AG04450 (cell line): Measurements from ENCODE around the gene SOX1. TPM values are rescaled to one million over a fixed set of nuclear protein-coding genes. Genes with fewer than 3 reads are reported as not detected.

Source experiments
- CTCF ChIA-PET: fragments of 300-600, 350-600 bp; formaldehyde crosslinking; extraction: SDS; loops from one replicate; lab custom pipeline; 2022; ENCODE audit warnings: antibody characterized with exemption, inconsistent platforms; lab: Charles Lee
- POLR2A ChIA-PET: fragments of 350-600 bp; formaldehyde crosslinking; extraction: SDS; loops from one replicate; lab custom pipeline; 2021; ENCODE audit warnings: antibody characterized with exemption, inconsistent platforms; lab: Yijun Ruan, JAX
- DNase-seq: peaks from one replicate; pipeline ENCODE4 v3.0.0-alpha.2; 2011; ENCODE audit warnings: low read depth, low spot score
- H3K27ac ChIP-seq: one replicate; pipeline ENCODE4 v1.5.1; 2012; ENCODE audit warnings: low read depth, low read length, control low read depth
- H3K27me3 ChIP-seq: one replicate; pipeline ENCODE4 v1.6.0; 2012; ENCODE audit warnings: low read length; ENCODE audit not compliant: control insufficient read depth, insufficient read depth
- H3K4me3 ChIP-seq: 2 replicates; pipeline ENCODE4 v1.5.1; 2011; ENCODE audit warnings: mild to moderate bottlenecking, low read depth, low read length, control low read depth
- H3K9me3 ChIP-seq: 2 replicates; pipeline ENCODE4 v1.5.1; 2012; ENCODE audit warnings: low read length; ENCODE audit not compliant: control insufficient read depth, insufficient read depth
- polyA plus RNA-seq: library from polyadenylated mRNA; depleted of rRNA; stranded (reverse); fragments of >200 nt; gene quantifications from 2 replicates; pipeline ENCODE4 v1.2.3, GENCODE V29; 2011
- TF ChIP-seq, protein P1 (sequence below): IDR thresholded peaks from 2 replicates; pipeline ENCODE4 v1.5.1; 2011; ENCODE audit warnings: low read depth, low read length, control low read depth, inconsistent platforms

The SOX1 gene
- polyA plus RNA-seq, 1 experiment = not detected

DNA sequence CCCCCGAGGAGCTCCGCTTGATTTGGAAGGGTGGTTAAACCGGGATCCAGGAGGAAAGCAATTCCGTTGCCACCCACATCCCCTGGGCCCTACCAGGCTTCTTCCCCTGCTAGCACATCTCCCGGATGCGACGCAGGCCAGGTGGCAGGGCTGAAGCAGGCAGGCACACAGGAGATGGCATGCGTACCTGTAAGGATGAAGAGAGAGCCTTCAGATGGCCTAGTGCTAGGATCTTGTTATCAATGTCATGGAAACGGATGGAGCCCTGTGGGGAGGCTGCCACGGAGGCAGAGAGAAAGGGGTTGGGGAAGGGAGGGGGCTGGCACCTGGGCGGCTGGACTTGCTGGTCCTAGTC is 8.5 kb upstream of the SOX1 start:
- Histone ChIP-seq H3K27me3 (peaks cover 70% of the 10 kb centered on the region), H3K9me3 (peaks cover 7% of the 10 kb centered on the region; the same call in 1 of the 2 replicates), H3K4me3 (no peak overlapping the region), H3K27ac (no peak overlapping the region)
- DNase-seq = no peak
- ChIA-PET CTCF (no interaction called here), POLR2A (no interaction called here)
- TF ChIP-seq, protein P1, sequence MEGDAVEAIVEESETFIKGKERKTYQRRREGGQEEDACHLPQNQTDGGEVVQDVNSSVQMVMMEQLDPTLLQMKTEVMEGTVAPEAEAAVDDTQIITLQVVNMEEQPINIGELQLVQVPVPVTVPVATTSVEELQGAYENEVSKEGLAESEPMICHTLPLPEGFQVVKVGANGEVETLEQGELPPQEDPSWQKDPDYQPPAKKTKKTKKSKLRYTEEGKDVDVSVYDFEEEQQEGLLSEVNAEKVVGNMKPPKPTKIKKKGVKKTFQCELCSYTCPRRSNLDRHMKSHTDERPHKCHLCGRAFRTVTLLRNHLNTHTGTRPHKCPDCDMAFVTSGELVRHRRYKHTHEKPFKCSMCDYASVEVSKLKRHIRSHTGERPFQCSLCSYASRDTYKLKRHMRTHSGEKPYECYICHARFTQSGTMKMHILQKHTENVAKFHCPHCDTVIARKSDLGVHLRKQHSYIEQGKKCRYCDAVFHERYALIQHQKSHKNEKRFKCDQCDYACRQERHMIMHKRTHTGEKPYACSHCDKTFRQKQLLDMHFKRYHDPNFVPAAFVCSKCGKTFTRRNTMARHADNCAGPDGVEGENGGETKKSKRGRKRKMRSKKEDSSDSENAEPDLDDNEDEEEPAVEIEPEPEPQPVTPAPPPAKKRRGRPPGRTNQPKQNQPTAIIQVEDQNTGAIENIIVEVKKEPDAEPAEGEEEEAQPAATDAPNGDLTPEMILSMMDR = no peak

- Histone ChIP-seq H3K9me3 (peaks cover 7% of the 10 kb centered on the region; the same call in 1 of the 2 replicates), H3K4me3 (no peak overlapping the region), H3K27me3 (peaks cover 68% of the 10 kb centered on the region), H3K27ac (no peak overlapping the region)
- TF ChIP-seq, protein P1 = no peak
- POLR2A ChIA-PET = no interaction called here
- DNase-seq = no peak
- CTCF ChIA-PET = no interaction called here
These were observed 8.0 kb upstream of the SOX1 start for GRCh38 chr13:112058941-112059340.

DNA sequence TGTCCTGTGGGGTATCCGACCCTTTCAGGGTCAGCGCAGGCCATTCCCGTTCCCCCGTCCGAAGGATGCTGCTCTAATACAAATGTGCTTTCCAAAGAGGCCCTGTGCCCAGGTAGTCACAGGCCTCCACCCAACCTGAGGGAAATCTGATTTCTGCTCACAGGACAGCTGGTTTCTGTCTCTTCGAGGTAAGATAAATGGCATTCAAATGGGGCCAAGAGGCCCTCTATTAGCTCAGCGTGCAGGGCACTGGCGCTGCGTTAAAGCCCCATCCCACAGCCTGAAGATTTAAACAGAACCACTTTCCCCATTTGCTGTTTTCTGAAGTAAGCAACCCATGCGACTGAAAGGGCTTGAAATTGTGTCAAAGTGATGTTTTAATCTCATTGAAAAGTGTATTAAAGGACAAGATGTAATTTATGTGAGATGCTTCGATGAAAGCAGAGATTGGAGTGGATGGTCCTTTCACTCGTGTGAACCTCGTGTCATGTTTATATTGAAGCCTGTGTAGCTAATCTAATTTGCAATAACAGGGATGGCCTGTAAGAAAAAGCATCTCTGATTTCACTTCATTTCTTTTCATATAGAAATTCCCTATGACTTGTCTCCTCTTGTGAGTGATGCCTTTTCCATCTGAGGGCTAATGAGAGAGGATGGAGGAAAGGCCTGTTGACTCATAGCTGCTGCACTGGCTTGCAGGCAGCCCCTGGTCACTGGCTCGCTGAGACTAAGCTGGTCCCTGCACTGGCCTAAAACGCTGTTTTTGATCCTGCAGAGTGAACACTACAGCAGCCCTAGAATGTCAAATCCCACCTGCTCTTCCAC is 7.3 kb upstream of the SOX1 start:
- no peak overlapping the region for H3K27ac ChIP-seq
- TF ChIP-seq, protein P1 = no peak
- ChIA-PET POLR2A (no interaction called here), CTCF (no interaction called here)
- peaks cover 68% of the 10 kb centered on the region for H3K27me3 ChIP-seq
- H3K9me3 ChIP-seq = peaks cover 7% of the 10 kb centered on the region; the same call in 1 of the 2 replicates
- no peak overlapping the region for H3K4me3 ChIP-seq
- no peak for DNase-seq

- CTCF ChIA-PET = no interaction called here
- POLR2A ChIA-PET = no interaction called here
- Histone ChIP-seq H3K9me3 (peaks cover 7% of the 10 kb centered on the region; the same call in 1 of the 2 replicates), H3K27ac (no peak overlapping the region), H3K27me3 (peaks cover 63% of the 10 kb centered on the region), H3K4me3 (no peak overlapping the region)
- DNase-seq = no peak
- TF ChIP-seq, protein P1 = no peak
These were observed 6.6 kb upstream of the SOX1 start for GRCh38 chr13:112060282-112060830.

DNA sequence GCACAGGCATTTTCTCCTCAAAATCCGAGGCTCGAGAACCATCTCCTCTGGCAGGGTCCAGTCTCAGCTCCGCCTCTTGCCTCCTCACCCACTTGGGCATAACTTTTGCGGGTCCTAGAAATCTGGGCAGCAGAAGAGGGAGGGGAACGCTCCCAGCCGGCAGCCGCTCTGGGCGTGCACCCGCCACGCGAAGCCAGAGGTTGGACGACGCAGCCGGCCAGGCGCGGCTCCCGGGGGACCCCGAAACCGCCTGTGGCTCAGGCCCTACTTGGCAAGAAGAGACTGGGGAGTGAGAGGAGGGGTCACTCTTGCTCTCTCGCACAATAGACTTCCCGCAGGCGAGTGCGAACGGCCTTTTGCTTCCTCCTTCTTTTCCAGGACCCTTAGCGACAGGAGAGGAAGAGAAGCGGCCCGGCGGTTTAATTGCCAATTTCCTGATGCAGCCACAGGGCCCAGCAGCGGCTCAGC is 6.0 kb upstream of the SOX1 start:
- Histone ChIP-seq H3K4me3 (no peak overlapping the region), H3K27ac (no peak overlapping the region), H3K27me3 (peaks cover 69% of the 10 kb centered on the region), H3K9me3 (peaks cover 7% of the 10 kb centered on the region; the same call in 1 of the 2 replicates)
- CTCF ChIA-PET = no interaction called here
- TF ChIP-seq, protein P1 = no peak
- POLR2A ChIA-PET = no interaction called here
- no peak for DNase-seq
